Sigmoid colon (tissue), 4 donors: ENCODE results near the gene BEX2.

Experiments
- CTCF ChIP-seq, 4 experiments: fragments of 450-650 bp in 3 of 4; fragments of 200-600 bp in 1 of 4; IDR thresholded peaks; one replicate each; pipeline ENCODE4 v1.5.1; 2016 to 2019; ENCODE audit warnings: antibody characterized with exemption in 4 of 4, mild to moderate bottlenecking in 3 of 4, moderate library complexity in 2 of 4
- EP300 ChIP-seq, 4 donors: sonication (generic); formaldehyde crosslinking; IDR thresholded peaks; one replicate each; pipeline ENCODE4 v1.6.1; 2017; ENCODE audit warnings: antibody characterized with exemption in 4 of 4
- POLR2A ChIP-seq, 2 donors: fragments of 450-650 bp; IDR thresholded peaks; one replicate each; pipeline ENCODE4 v1.6.1; 2016; ENCODE audit warnings: antibody characterized with exemption in 2 of 2, mild to moderate bottlenecking in 2 of 2, moderate library complexity in 2 of 2

- TF ChIP-seq POLR2A (IDR thresholded peaks at IDR 0.05): no peak
- no peak for TF ChIP-seq CTCF (IDR thresholded peaks at IDR 0.05)
- TF ChIP-seq EP300 (IDR thresholded peaks at IDR 0.05): no peak
Measured at GRCh38 chrX:103309860-103310554, 783 bp downstream of the BEX2 start.
